Subcutaneous adipose tissue (tissue), 4 donors: ENCODE data around the gene ZNF606. TPM values are rescaled to one million over a fixed set of nuclear protein-coding genes. Genes with fewer than 3 reads are reported as not detected.

Experiments
- total RNA-seq, 4 donors: library from RNA; depleted of rRNA; stranded (reverse); fragments of >200 nt; gene quantifications; one replicate each; pipeline ENCODE4 v1.1.0, GENCODE V29; 2016
- TF ChIP-seq, protein P1 (sequence below): fragments of 450-650 bp; IDR thresholded peaks from one replicate; pipeline ENCODE4 v1.5.1; 2016; ENCODE audit warnings: low read depth, mild to moderate bottlenecking, control low read depth, antibody characterized with exemption, moderate library complexity

ZNF606 gene
- total RNA-seq, 4 donors from 2014 or later = 10.0 to 41.6 (median 13.9) TPM

GRCh38 chr19:57978586-57979289 lies 23.9 kb downstream of the ZNF606 start:
- TF ChIP-seq, protein P1, sequence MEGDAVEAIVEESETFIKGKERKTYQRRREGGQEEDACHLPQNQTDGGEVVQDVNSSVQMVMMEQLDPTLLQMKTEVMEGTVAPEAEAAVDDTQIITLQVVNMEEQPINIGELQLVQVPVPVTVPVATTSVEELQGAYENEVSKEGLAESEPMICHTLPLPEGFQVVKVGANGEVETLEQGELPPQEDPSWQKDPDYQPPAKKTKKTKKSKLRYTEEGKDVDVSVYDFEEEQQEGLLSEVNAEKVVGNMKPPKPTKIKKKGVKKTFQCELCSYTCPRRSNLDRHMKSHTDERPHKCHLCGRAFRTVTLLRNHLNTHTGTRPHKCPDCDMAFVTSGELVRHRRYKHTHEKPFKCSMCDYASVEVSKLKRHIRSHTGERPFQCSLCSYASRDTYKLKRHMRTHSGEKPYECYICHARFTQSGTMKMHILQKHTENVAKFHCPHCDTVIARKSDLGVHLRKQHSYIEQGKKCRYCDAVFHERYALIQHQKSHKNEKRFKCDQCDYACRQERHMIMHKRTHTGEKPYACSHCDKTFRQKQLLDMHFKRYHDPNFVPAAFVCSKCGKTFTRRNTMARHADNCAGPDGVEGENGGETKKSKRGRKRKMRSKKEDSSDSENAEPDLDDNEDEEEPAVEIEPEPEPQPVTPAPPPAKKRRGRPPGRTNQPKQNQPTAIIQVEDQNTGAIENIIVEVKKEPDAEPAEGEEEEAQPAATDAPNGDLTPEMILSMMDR = no peak

GRCh38 chr19:57974434-57974833 lies 28.2 kb downstream of the ZNF606 start, which contains the start of gene C19orf18:
TSS of gene C19orf18 (minus strand) at chr19:57974534. CDS start at chr19:57974432, 102 bp downstream.
- TF ChIP-seq, protein P1 = no peak

DNA sequence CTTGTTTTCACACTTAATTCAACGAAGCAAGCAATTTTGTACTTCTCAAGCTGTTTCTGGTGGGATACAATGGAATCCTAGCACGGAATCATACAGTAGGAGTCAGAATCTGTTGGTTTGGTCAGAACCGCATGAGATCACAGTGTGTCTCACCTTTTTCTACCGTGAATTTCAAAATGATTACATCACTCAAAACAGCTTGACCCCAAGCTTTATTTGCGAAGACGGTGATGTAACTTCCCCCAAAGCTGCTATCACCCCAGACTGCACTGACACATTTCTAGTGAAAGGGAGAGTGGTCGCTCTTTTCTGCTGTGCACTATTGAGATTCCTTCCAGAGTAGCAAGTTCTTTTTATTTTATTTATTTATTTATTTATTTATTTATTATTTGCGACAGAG lies 37.9 kb downstream of the ZNF606 start:
- TF ChIP-seq, protein P1 = no peak

- TF ChIP-seq, protein P1 = no peak
Measured at GRCh38 chr19:57961785-57962184, 40.8 kb downstream of the ZNF606 start.

DNA sequence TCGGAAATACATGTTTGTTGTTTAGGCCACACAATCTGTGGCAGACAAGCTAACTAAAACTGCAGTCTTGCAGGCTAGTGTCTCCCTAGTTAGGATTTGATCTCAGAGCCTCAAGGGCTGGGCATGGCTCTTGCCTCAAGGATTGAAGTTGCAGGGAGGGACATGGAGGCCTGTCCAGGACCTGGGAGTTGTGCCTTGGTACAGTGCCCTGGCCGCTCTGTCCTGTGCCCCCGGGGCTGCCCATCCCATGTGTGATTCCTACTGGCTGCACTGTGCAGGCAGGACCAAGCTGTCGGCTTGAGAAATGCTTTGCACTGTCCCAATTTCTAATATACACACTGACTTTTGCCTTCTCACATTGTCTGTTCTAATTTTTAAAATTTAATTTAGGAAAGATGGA lies 47.6 kb downstream of the ZNF606 start:
- TF ChIP-seq, protein P1 = no peak

- TF ChIP-seq, protein P1 = no peak
Measured at GRCh38 chr19:57949702-57950101, 52.9 kb downstream of the ZNF606 start.

GRCh38 chr19:57949296-57949695 lies 53.3 kb downstream of the ZNF606 start:
- TF ChIP-seq, protein P1 = no peak
